Endothelial cell of umbilical vein (primary cell): ENCODE results near the gene ZC3HAV1.
"Not testable (repeated sequence)": the region's sequence is repeated elsewhere in the genome, so short reads cannot be mapped to it uniquely, and the experiment has no call there.

Source experiments
- CTCF ChIP-seq, 2 donors: IDR thresholded peaks; 1 replicate in 1 of 2; 2 replicates in 1 of 2; pipeline ENCODE4 v1.5.1; 2011; ENCODE audit warnings: low read length in 2 of 2, mild to moderate bottlenecking in 2 of 2, moderate library complexity in 2 of 2, control low read depth in 1 of 2, inconsistent platforms in 1 of 2, low read depth in 1 of 2; ENCODE audit not compliant: insufficient read depth in 1 of 2; ENCODE audit errors: extremely low read depth in 1 of 2
- EZH2 ChIP-seq: IDR thresholded peaks from 2 replicates; pipeline ENCODE4 v1.6.1; 2012; ENCODE audit warnings: borderline replicate concordance, low read depth, mild to moderate bottlenecking, moderate library complexity, low read length, inconsistent platforms; ENCODE audit not compliant: severe bottlenecking
- POLR2A ChIP-seq: IDR thresholded peaks from 2 replicates; pipeline ENCODE4 v1.6.1; 2012; ENCODE audit warnings: low read depth, mild to moderate bottlenecking, control low read depth, low read length
- POLR2AphosphoS5 ChIP-seq: IDR thresholded peaks from 2 replicates; pipeline ENCODE4 v1.6.1; 2012; ENCODE audit warnings: low read depth, mild to moderate bottlenecking, control low read depth, low read length, moderate library complexity; ENCODE audit not compliant: insufficient read depth

GRCh38 chr7:139025861-139026260 is 83.7 kb downstream of the ZC3HAV1 start:
- not testable (repeated sequence) for TF ChIP-seq CTCF (IDR thresholded peaks at IDR 0.05; ENCODE audit: extremely low read depth in 1 of 2, insufficient read depth in 1 of 2, low read depth in 1 of 2, low read length in 2 of 2); POLR2AphosphoS5; EZH2; POLR2A
